Activated CD8-positive, alpha-beta memory T cell treated with anti-CD3 and anti-CD28 coated beads for 1 hour (primary cell): ENCODE measurements around the gene IRF1.
"Not testable (repeated sequence)": the region's sequence is repeated elsewhere in the genome, so short reads cannot be mapped to it uniquely, and the experiment has no call there.

Source experiments
- DNase-seq, 2 donors: peaks; one replicate each; pipeline ENCODE4 v3.0.0-alpha.2; 2020; ENCODE audit warnings: low read depth in 1 of 2; ENCODE audit errors: extremely low read depth in 1 of 2

The IRF1 gene

GRCh38 chr5:132487841-132488555 lies 2.6 kb downstream of the IRF1 start:
- no peak for DNase-seq

GRCh38 chr5:132487095-132487428 lies 3.5 kb downstream of the IRF1 start:
- DNase-seq = no peak

GRCh38 chr5:132486318-132487094 lies 4.1 kb downstream of the IRF1 start:
- DNase-seq = no peak

- no peak for DNase-seq
Observed at GRCh38 chr5:132485641-132486317, 4.8 kb downstream of the IRF1 start.

GRCh38 chr5:132484876-132485640 lies 5.5 kb downstream of the IRF1 start:
- not testable (repeated sequence) for DNase-seq

GRCh38 chr5:132484391-132484725 lies 6.2 kb downstream of the IRF1 start:
- DNase-seq = no peak

GRCh38 chr5:132483661-132484390 lies 6.7 kb downstream of the IRF1 start:
- no peak for DNase-seq

- DNase-seq = no peak
Observed at GRCh38 chr5:132483101-132483500, 7.5 kb downstream of the IRF1 start.

- DNase-seq = no peak
Observed at GRCh38 chr5:132481596-132482211, 8.9 kb downstream of the IRF1 start.

GRCh38 chr5:132480893-132481595 lies 9.5 kb downstream of the IRF1 start:
- no peak for DNase-seq

- no peak for DNase-seq
Observed at GRCh38 chr5:132480546-132480892, 10.1 kb downstream of the IRF1 start.

- no peak for DNase-seq
Observed at GRCh38 chr5:132480042-132480441, 10.5 kb downstream of the IRF1 start.

GRCh38 chr5:132479111-132479951 lies 11.2 kb downstream of the IRF1 start:
- no peak for DNase-seq

GRCh38 chr5:132478366-132478871 lies 12.2 kb downstream of the IRF1 start:
- DNase-seq = no peak

- DNase-seq = no peak
Observed at GRCh38 chr5:132477784-132478365, 12.7 kb downstream of the IRF1 start.

GRCh38 chr5:132476876-132477781 lies 13.4 kb downstream of the IRF1 start:
- no peak for DNase-seq
